Myometrial cell (primary cell): ENCODE results near the gene GPR157. TPM values are rescaled to one million over a fixed set of nuclear protein-coding genes. Genes with fewer than 3 reads are reported as not detected.

Experiments
- total RNA-seq: library from RNA; depleted of rRNA; stranded (reverse); fragments of >200 nt; gene quantifications from 2 replicates; pipeline ENCODE4 v1.2.3, GENCODE V29; 2015

GPR157 gene, protein sequence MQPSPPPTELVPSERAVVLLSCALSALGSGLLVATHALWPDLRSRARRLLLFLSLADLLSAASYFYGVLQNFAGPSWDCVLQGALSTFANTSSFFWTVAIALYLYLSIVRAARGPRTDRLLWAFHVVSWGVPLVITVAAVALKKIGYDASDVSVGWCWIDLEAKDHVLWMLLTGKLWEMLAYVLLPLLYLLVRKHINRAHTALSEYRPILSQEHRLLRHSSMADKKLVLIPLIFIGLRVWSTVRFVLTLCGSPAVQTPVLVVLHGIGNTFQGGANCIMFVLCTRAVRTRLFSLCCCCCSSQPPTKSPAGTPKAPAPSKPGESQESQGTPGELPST
- total RNA-seq = 4.0 and 4.6 TPM in 2 replicates

GRCh38 chr1:9128520-9129265, at the start of gene GPR157:
Gene GPR157, minus strand, starts transcription at chr1:9129102. Its CDS starts 75 bp downstream, at chr1:9129027.

GRCh38 chr1:9069326-9070100, 59.4 kb downstream of the GPR157 start, which contains the start of gene SLC2A5:
Gene SLC2A5, minus strand, starts transcription at chr1:9069635. Its CDS starts 99 bp downstream, at chr1:9069536.

Other genes with a start within 250 kb of the GPR157 start
- gene CA6, start 183.2 kb downstream of the GPR157 start, total RNA-seq = not detected in 2 replicates
- not detected in 2 replicates for gene SLC2A7, start 102.7 kb downstream of the GPR157 start, total RNA-seq
- 3.5 and 4.1 TPM in 2 replicates for gene SLC2A5, start 59.5 kb downstream of the GPR157 start, total RNA-seq
- 111 and 113 TPM in 2 replicates for gene H6PD, start 105.7 kb upstream of the GPR157 start, total RNA-seq
- 11.9 and 12.1 TPM in 2 replicates for gene SPSB1, start 163.8 kb upstream of the GPR157 start, total RNA-seq